ENCODE data around the gene ALPK1.

Gene ALPK1

GRCh38 chr4:112451831-112452230 is 154.7 kb downstream of the ALPK1 start:
- DNase-seq (no peak), ATAC-seq (ENCODE audit: insufficient read depth, low read depth) (no peak)
- Histone ChIP-seq H3K4me1 (ENCODE audit: insufficient read depth, low read length) (no peaks in the 10 kb centered on the region), H3K4me3 (ENCODE audit: low read depth in 1 of 2, low read length in 2 of 2) (no peak overlapping the region), H3K36me3 (ENCODE audit: insufficient read depth, low read length) (no peaks in the 10 kb centered on the region), H3K9ac (ENCODE audit: low read depth, low read length) (no peak overlapping the region), H3K9me3 (ENCODE audit: insufficient read depth, low read length, severe bottlenecking) (no peaks in the 10 kb centered on the region), H2AFZ (ENCODE audit: low read depth, low read length) (no peak overlapping the region), H4K20me1 (ENCODE audit: insufficient read depth, low read length) (no peaks in the 10 kb centered on the region), H3K27me3 (ENCODE audit: insufficient read depth, low read length, poor library complexity) (no peaks in the 10 kb centered on the region), H3K79me2 (ENCODE audit: insufficient read depth, low read length) (no peaks in the 10 kb centered on the region), H3K27ac (ENCODE audit: low read length) (no peak overlapping the region), H3K4me2 (ENCODE audit: insufficient read depth, low read length) (no peak overlapping the region)
- no peak for TF ChIP-seq CTCF (IDR thresholded peaks at IDR 0.05; ENCODE audit: borderline replicate concordance, extremely low read depth, low read length, poor library complexity, severe bottlenecking)
- TF ChIP-seq EZH2 (IDR thresholded peaks at IDR 0.05; ENCODE audit: borderline replicate concordance, low read depth, low read length, severe bottlenecking), result no peak

- no peak for DNase-seq
- Histone ChIP-seq H3K4me3 (ENCODE audit: low read depth in 1 of 2, low read length in 2 of 2) (no peak overlapping the region), H3K9me3 (ENCODE audit: insufficient read depth, low read length, severe bottlenecking) (no peaks in the 10 kb centered on the region), H3K9ac (ENCODE audit: low read depth, low read length) (no peak overlapping the region), H2AFZ (ENCODE audit: low read depth, low read length) (no peak overlapping the region), H3K4me1 (ENCODE audit: insufficient read depth, low read length) (no peaks in the 10 kb centered on the region), H3K79me2 (ENCODE audit: insufficient read depth, low read length) (no peaks in the 10 kb centered on the region), H3K27ac (ENCODE audit: low read length) (no peak overlapping the region), H3K4me2 (ENCODE audit: insufficient read depth, low read length) (no peak overlapping the region), H4K20me1 (ENCODE audit: insufficient read depth, low read length) (no peaks in the 10 kb centered on the region), H3K27me3 (ENCODE audit: insufficient read depth, low read length, poor library complexity) (no peaks in the 10 kb centered on the region), H3K36me3 (ENCODE audit: insufficient read depth, low read length) (no peaks in the 10 kb centered on the region)
- TF ChIP-seq EZH2 (IDR thresholded peaks at IDR 0.05; ENCODE audit: borderline replicate concordance, low read depth, low read length, severe bottlenecking) (no peak), CTCF (IDR thresholded peaks at IDR 0.05; ENCODE audit: borderline replicate concordance, extremely low read depth, low read length, poor library complexity, severe bottlenecking) (no peak)
- no peak for ATAC-seq (ENCODE audit: insufficient read depth, low read depth)
Measured at GRCh38 chr4:112453321-112453720, 156.2 kb downstream of the ALPK1 start.

GRCh38 chr4:112472318-112472717 is 175.1 kb downstream of the ALPK1 start:
- ATAC-seq (ENCODE audit: insufficient read depth, low read depth) (no peak), DNase-seq (no peak)
- H4K20me1 ChIP-seq (ENCODE audit: insufficient read depth, low read length), result no peaks in the 10 kb centered on the region
- H3K4me2 ChIP-seq (ENCODE audit: insufficient read depth, low read length), result no peak overlapping the region
- no peaks in the 10 kb centered on the region for H3K27me3 ChIP-seq (ENCODE audit: insufficient read depth, low read length, poor library complexity)
- no peak overlapping the region for H3K27ac ChIP-seq (ENCODE audit: low read length)
- H3K9me3 ChIP-seq (ENCODE audit: insufficient read depth, low read length, severe bottlenecking), result no peaks in the 10 kb centered on the region
- no peak overlapping the region for H3K9ac ChIP-seq (ENCODE audit: low read depth, low read length)
- no peaks in the 10 kb centered on the region for H3K4me1 ChIP-seq (ENCODE audit: insufficient read depth, low read length)
- H3K36me3 ChIP-seq (ENCODE audit: insufficient read depth, low read length), result no peaks in the 10 kb centered on the region
- TF ChIP-seq EZH2 (IDR thresholded peaks at IDR 0.05; ENCODE audit: borderline replicate concordance, low read depth, low read length, severe bottlenecking), result no peak
- TF ChIP-seq CTCF (IDR thresholded peaks at IDR 0.05; ENCODE audit: borderline replicate concordance, extremely low read depth, low read length, poor library complexity, severe bottlenecking), result no peak
- no peak overlapping the region for H2AFZ ChIP-seq (ENCODE audit: low read depth, low read length)
- H3K4me3 ChIP-seq (ENCODE audit: low read depth in 1 of 2, low read length in 2 of 2), result no peak overlapping the region
- no peaks in the 10 kb centered on the region for H3K79me2 ChIP-seq (ENCODE audit: insufficient read depth, low read length)

GRCh38 chr4:112473985-112474384 is 176.8 kb downstream of the ALPK1 start:
- no peaks in the 10 kb centered on the region for H3K9me3 ChIP-seq (ENCODE audit: insufficient read depth, low read length, severe bottlenecking)
- no peaks in the 10 kb centered on the region for H3K27me3 ChIP-seq (ENCODE audit: insufficient read depth, low read length, poor library complexity)
- no peak overlapping the region for H3K4me3 ChIP-seq (ENCODE audit: low read depth in 1 of 2, low read length in 2 of 2)
- no peak overlapping the region for H2AFZ ChIP-seq (ENCODE audit: low read depth, low read length)
- no peaks in the 10 kb centered on the region for H3K4me1 ChIP-seq (ENCODE audit: insufficient read depth, low read length)
- no peak overlapping the region for H3K4me2 ChIP-seq (ENCODE audit: insufficient read depth, low read length)
- no peaks in the 10 kb centered on the region for H3K36me3 ChIP-seq (ENCODE audit: insufficient read depth, low read length)
- TF ChIP-seq CTCF (IDR thresholded peaks at IDR 0.05; ENCODE audit: borderline replicate concordance, extremely low read depth, low read length, poor library complexity, severe bottlenecking) (no peak), EZH2 (IDR thresholded peaks at IDR 0.05; ENCODE audit: borderline replicate concordance, low read depth, low read length, severe bottlenecking) (no peak)
- DNase-seq, result no peak
- no peak overlapping the region for H3K27ac ChIP-seq (ENCODE audit: low read length)
- no peak for ATAC-seq (ENCODE audit: insufficient read depth, low read depth)
- no peak overlapping the region for H3K9ac ChIP-seq (ENCODE audit: low read depth, low read length)
- H3K79me2 ChIP-seq (ENCODE audit: insufficient read depth, low read length), result no peaks in the 10 kb centered on the region
- H4K20me1 ChIP-seq (ENCODE audit: insufficient read depth, low read length), result no peaks in the 10 kb centered on the region
